ENCODE data around the gene RET. TPM values are rescaled to one million over a fixed set of nuclear protein-coding genes. Genes with fewer than 3 reads are reported as not detected.
A peak's percentile ranks its signal among the peaks of the same experiment; 100 is the strongest.

The RET gene
- total and polyA plus RNA-seq, 2 of the 8 experiments (the other 6 are each of a cell fraction or from before 2014, with no cell fraction given) = 6.7 to 8.4 TPM

- Histone ChIP-seq H2BK12ac (ENCODE audit: low read depth, low read length) (no peak overlapping the region), H3K4me2 (ENCODE audit: insufficient read depth in 1 of 2, low read depth in 2 of 2, low read length in 2 of 2) (no peak overlapping the region), H4K8ac (ENCODE audit: extremely low read depth, insufficient read depth, low read length) (no peak overlapping the region), H3K14ac (ENCODE audit: insufficient read length) (no peak overlapping the region), H3K27me3 (replicated peaks in 1 of 4; ENCODE audit: control insufficient read depth in 3 of 4, extremely low read depth in 1 of 4, insufficient read depth in 3 of 4, low read length in 3 of 4) (peaks cover 0 to 7% (median 1%) of the 10 kb centered on the region in 4 experiments; a peak in 3 of 7 replicates), H4K5ac (ENCODE audit: insufficient read length, low read depth, low read length) (no peak overlapping the region), H4K91ac (replicated peaks; ENCODE audit: insufficient read length, low read length) (no peak overlapping the region), H3K79me1 (ENCODE audit: low read depth, low read length) (no peaks in the 10 kb centered on the region), H3K23me2 (ENCODE audit: low read depth, low read length) (peaks cover 14% of the 10 kb centered on the region), H2BK15ac (ENCODE audit: low read length) (no peak overlapping the region), H3K4ac (replicated peaks; ENCODE audit: insufficient read length, low read depth, low read length) (no peak overlapping the region), H2AFZ (ENCODE audit: low read length) (no peak overlapping the region), H3K9me3 (ENCODE audit: insufficient read depth in 2 of 2, low read depth in 1 of 2, low read length in 1 of 2) (no peaks in the 10 kb centered on the region), H3K27ac (ENCODE audit: low read depth, low read length) (no peak overlapping the region), H3K18ac (ENCODE audit: extremely low read depth, low read length) (no peak overlapping the region), H2BK20ac (ENCODE audit: low read length) (no peak overlapping the region), H3K4me1 (replicated peaks in 1 of 4; ENCODE audit: control insufficient read depth in 3 of 4, insufficient read depth in 4 of 4, low read length in 3 of 4) (peaks cover 0 to 2% (median 0%) of the 10 kb centered on the region in 4 experiments; a peak in 4 of 7 replicates), H2BK120ac (replicated peaks; ENCODE audit: low read depth, low read length) (no peak overlapping the region), H3K4me3 (ENCODE audit: extremely low read depth in 1 of 4, insufficient read depth in 2 of 4, low read depth in 3 of 4, low read length in 4 of 4) (no peak overlapping the region), H3K79me2 (ENCODE audit: control insufficient read depth in 1 of 2, insufficient read depth in 2 of 2, low read length in 2 of 2) (peaks cover 0 to 12% of the 10 kb centered on the region in 2 experiments; a peak in 1 of 4 replicates), H2BK5ac (ENCODE audit: low read depth, low read length) (no peak overlapping the region), H3K9ac (replicated peaks in 1 of 4; ENCODE audit: extremely low read depth in 1 of 4, low read depth in 3 of 4, low read length in 3 of 4) (no peak overlapping the region), H4K20me1 (replicated peaks in 1 of 2; ENCODE audit: control insufficient read depth in 1 of 2, insufficient read depth in 2 of 2, low read length in 2 of 2) (peaks cover 1 to 2% of the 10 kb centered on the region in 2 experiments), H2AK5ac (ENCODE audit: low read depth, low read length) (no peak overlapping the region), H3K23ac (ENCODE audit: insufficient read length) (no peak overlapping the region), H3K56ac (replicated peaks; ENCODE audit: insufficient read length, low read depth, low read length) (no peak overlapping the region), H3K36me3 (ENCODE audit: control insufficient read depth in 2 of 4, insufficient read depth in 4 of 4, low read length in 3 of 4) (no peaks in the 10 kb centered on the region)
- ChIA-PET POLR2A (ENCODE audit: partially characterized antibody) (no interaction called here), CTCF (ENCODE audit: partially characterized antibody) (interaction anchor here (0.6 kb wide), 1 partner anchor 42 kb away, joined by 3 read pairs; no protein-coding TSS in a partner anchor)
- DNase-seq (ENCODE audit: low read depth in 1 of 2, low spot score in 2 of 2) (peak in 1 of 2 experiments; percentile 16), FAIRE-seq (no peak)
- 79% methylated on average over 5 of the region's 5 CpGs; no CpG with 5 or more reads in 1 of the 2 experiments for WGBS, 2 experiments (ENCODE audit: extremely low coverage in 1 of 2, insufficient coverage in 1 of 2, insufficient read length in 1 of 2, insufficient replicate concordance in 2 of 2, low coverage in 1 of 2, low lambda C conversion rate in 2 of 2, missing lambda C conversion rate in 1 of 2)
- TF ChIP-seq CREB1 (IDR thresholded peaks at IDR 0.05) (no peak), HDAC2 (IDR thresholded peaks at IDR 0.05; ENCODE audit: borderline replicate concordance in 1 of 2, low read depth in 2 of 2, low read length in 2 of 2) (no peak), EGR1 (IDR thresholded peaks at IDR 0.05; ENCODE audit: borderline replicate concordance, low read depth, low read length) (no peak), JUN (IDR thresholded peaks at IDR 0.05; ENCODE audit: low read depth, low read length) (no peak), TAF1 (IDR thresholded peaks at IDR 0.05; ENCODE audit: low read depth, low read length) (no peak), NANOG (IDR thresholded peaks at IDR 0.05; ENCODE audit: insufficient read depth, low read depth, low read length, poor library complexity, severe bottlenecking) (no peak)
Observed at GRCh38 chr10:43136432-43136831, 59.6 kb downstream of the RET start.

All from H1 (cell line).